HG03439 (cell line): Measurements from ENCODE around the gene FRZB.
"Not testable (repeated sequence)": the region's sequence is repeated elsewhere in the genome, so short reads cannot be mapped to it uniquely, and the experiment has no call there.

ENCODE experiments used
- ATAC-seq: cut with Tn5 transposase; IDR thresholded peaks from one replicate; pipeline ENCODE4 v1.9.1; 2021; ENCODE audit warnings: mild to moderate bottlenecking, moderate library complexity; ENCODE audit not compliant: unreplicated experiment

FRZB gene, protein sequence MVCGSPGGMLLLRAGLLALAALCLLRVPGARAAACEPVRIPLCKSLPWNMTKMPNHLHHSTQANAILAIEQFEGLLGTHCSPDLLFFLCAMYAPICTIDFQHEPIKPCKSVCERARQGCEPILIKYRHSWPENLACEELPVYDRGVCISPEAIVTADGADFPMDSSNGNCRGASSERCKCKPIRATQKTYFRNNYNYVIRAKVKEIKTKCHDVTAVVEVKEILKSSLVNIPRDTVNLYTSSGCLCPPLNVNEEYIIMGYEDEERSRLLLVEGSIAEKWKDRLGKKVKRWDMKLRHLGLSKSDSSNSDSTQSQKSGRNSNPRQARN

GRCh38 chr2:182866461-182867406 lies at the start of gene FRZB:
TSS of gene FRZB (minus strand) at chr2:182866637. CDS start at chr2:182866552, 85 bp downstream.
- ATAC-seq: no peak

DNA sequence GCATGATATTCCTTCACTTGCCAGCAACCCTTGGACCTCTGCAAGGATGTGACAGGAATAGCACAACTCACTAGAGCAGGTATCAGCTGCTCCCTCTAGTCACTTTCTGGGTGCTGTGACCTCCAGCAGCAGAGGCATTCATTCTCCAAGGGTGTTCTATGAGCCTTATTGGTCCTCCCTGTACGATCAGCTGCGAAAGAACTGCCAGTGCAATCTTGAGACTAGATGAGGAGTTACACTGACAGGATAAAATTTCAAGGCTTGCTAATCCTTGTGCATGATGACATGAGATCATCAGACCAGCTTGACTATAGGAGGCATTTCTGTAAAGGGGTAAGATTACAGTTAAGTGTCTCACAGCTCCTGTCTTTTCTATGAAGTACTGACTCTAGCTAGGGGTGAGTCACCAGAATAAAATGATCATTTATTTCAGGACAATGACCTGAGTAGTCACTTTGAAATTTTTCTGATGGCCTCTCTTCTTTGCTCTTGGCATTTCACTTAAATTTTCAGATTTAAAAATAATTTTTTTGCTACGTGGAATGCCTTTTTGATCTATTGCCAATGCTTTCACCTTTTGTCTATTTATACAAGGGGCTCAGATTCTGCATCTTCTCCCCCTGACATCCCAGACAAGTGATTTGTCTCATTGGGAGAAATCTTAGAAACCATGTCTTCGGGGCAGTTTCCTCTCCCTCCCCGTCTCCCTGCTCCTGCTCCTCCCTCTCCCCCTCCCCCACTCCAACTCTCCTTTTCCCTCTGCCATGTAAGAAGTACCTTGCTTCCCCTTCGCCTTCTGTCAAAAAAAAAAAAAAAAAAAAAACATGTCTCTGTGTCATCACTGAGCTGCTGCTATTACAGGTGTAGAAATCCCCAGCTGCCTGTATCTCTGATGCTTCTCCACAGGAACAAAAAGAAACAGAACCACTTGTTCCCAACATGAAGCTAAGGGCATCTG lies 49.2 kb upstream of the FRZB start:
- ATAC-seq: no peak

DNA sequence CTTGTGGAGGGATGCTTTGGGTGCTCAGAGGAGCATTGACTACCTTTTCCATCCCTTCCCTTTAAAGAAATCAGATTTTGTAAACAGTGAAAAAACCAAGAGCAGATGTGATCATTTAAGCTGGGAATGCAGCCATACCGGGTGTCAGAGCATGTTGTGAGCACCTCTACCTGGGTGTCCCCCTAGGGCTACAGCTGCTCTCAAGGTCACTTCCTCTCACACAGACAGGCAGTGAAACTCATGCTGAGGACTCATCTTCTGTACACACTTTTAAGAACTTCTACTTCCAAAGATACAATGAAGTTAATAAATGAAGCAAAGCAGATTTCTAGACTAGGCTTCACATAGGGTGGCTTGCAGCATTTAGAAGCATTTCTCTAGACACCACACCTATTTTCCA lies 48.4 kb upstream of the FRZB start:
- no peak for ATAC-seq

- no peak for ATAC-seq
Observed at GRCh38 chr2:182913064-182913463, 46.6 kb upstream of the FRZB start.

- no peak for ATAC-seq
Observed at GRCh38 chr2:182912518-182912915, 46.1 kb upstream of the FRZB start.

DNA sequence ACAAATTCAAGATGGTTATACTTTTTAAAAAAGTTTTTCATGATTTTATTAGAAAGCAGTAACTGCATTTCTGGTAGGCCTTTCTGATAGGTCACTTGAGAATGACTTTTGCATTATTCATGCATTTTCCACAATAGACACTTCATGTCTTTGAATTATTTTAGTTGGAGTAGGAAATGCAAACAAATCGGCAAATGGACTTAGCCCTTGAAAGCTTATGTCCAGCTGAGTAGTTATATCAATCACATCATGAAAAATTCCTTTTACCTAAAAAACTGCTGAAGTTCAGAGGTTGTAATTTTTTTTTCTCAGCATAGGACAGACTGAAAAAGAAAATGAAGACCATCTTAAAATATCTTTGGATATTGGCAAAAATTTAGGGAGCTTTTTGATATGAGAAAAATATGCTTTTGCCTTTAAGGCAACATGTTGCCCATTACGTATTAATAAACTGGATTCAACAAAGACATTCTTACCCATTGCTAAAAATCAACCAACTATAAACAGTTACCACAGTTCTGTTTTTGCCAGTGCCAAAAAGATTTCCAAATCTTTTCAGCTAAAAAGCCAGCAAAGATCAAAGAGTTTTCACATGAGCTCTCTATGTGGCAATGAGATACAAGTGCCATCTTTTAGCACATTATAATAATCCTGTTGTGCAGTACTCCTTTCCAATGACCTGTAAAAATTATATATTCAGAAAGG lies 45.5 kb upstream of the FRZB start:
- no peak for ATAC-seq

DNA sequence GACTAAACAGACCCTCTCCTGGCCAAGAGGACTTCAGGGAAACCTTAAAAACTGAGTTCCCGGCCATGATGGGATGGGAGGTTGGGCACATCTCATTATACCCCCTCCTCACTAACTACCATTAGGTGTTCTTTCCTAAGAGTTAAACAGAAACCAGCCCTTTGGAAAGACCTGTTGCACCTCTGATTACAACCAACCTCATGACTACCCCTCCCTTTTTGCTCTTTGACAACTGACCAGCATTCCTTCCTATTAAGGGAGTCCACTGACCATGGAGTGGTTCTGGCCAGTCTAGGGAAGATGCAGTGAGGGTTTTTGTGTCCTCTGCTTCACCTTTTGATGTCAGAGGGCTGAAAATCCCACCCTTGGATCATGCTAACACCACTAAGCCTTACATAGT lies 44.5 kb upstream of the FRZB start:
- no peak for ATAC-seq

- no peak for ATAC-seq
Observed at GRCh38 chr2:182907081-182907830, 40.8 kb upstream of the FRZB start.

GRCh38 chr2:182906454-182906853 lies 40.0 kb upstream of the FRZB start:
- no peak for ATAC-seq

- no peak for ATAC-seq
Observed at GRCh38 chr2:182904844-182905243, 38.4 kb upstream of the FRZB start.

DNA sequence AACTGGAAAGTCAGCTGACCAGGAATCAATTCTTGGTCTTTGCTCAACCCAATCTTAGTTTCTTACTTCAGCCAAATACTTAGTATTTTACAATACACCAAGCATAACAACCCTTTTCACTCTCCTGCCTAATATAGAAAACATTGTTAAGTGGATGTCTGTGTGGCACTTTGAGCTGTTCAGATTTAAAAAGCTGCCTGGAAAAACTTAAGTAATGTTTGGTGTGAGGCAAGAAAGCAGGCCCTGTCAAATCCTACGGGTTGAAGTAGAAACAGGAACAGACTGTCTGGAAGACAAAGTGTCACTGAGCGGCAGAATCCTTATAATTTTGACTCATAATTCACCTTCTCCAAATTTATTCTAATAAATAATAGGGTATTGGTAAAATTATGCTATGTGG lies 37.1 kb upstream of the FRZB start:
- ATAC-seq: no peak

DNA sequence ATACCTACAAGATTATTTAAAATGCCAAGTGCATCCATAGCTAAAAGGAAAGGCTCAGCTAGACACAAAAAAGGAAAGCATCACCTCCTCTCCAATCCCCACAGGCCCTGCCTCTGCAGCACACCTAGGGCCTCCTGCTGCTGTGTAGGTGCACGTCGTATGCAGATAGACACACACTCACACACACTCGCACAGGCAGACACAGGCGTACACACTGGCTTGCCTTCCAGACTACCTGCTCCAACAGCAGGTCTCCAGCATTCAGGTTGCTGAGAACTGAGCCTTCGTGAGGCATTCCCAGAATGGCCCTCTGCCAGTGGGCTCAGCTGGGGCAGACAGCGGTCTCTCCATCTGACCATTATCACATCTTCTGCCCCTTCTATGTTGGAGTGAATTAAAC lies 35.3 kb upstream of the FRZB start:
- ATAC-seq: no peak

- ATAC-seq: no peak
Observed at GRCh38 chr2:182898718-182899117, 32.3 kb upstream of the FRZB start.

GRCh38 chr2:182897137-182897536 lies 30.7 kb upstream of the FRZB start:
- ATAC-seq: no peak

- ATAC-seq: no peak
Observed at GRCh38 chr2:182895798-182896197, 29.4 kb upstream of the FRZB start.

DNA sequence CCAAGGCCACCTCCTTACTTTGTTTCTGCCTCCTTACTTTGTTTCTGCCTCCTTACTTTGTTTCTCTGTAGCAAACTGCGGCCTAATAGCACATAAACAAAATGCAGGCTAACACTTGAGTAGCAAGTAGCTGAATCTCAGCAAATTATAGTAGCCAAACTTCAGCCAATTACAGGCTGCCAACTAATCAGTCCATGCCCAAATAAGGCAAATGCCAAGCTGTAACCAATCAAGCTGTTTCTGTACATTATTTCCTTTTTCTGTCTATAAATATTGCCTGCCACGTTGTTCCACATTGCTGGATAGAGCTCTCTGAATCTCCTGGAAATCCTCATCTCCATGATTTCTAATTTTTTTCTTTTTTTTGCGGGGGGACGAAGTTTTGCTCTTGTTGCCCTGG lies 28.7 kb upstream of the FRZB start:
- ATAC-seq: no peak

- no peak for ATAC-seq
Observed at GRCh38 chr2:182894174-182894573, 27.7 kb upstream of the FRZB start.

- ATAC-seq: no peak
Observed at GRCh38 chr2:182893666-182894065, 27.2 kb upstream of the FRZB start.

GRCh38 chr2:182893035-182893434 lies 26.6 kb upstream of the FRZB start:
- not testable (repeated sequence) for ATAC-seq

- ATAC-seq: no peak
Observed at GRCh38 chr2:182891611-182892010, 25.2 kb upstream of the FRZB start.
